Mesothelial cell of epicardium (in vitro differentiated cells): ENCODE data around the gene SDC3. TPM values are rescaled to one million over a fixed set of nuclear protein-coding genes. Genes with fewer than 3 reads are reported as not detected.

Experiments used
- DNase-seq, 2 experiments: peaks; one replicate each; pipeline ENCODE4 v3.0.0; 2021; ENCODE audit warnings: low spot score in 2 of 2; ENCODE audit not compliant: unreplicated experiment in 2 of 2
- H3K27ac Mint-ChIP-seq: 2 replicates; pipeline ENCODE4 v1.8.0; 2021; ENCODE audit warnings: mixed read lengths
- H3K27me3 Mint-ChIP-seq: 2 replicates; pipeline ENCODE4 v1.8.0; 2021; ENCODE audit warnings: low read depth, mixed read lengths
- H3K36me3 Mint-ChIP-seq: 2 replicates; pipeline ENCODE4 v1.8.0; 2021; ENCODE audit warnings: mixed read lengths
- H3K4me1 Mint-ChIP-seq: 2 replicates; pipeline ENCODE4 v1.8.0; 2021; ENCODE audit warnings: mixed read lengths
- H3K4me3 Mint-ChIP-seq: 2 replicates; pipeline ENCODE4 v1.8.0; 2021; ENCODE audit warnings: mild to moderate bottlenecking, moderate library complexity, mixed read lengths
- H3K9me3 Mint-ChIP-seq: 2 replicates; pipeline ENCODE4 v1.8.0; 2021; ENCODE audit warnings: mixed read lengths
- CTCF ChIP-seq: fragments of 200-600 bp; sonication (generic); IDR thresholded peaks from one replicate; pipeline ENCODE4 v1.5.0; 2021; ENCODE audit warnings: antibody characterized with exemption; ENCODE audit not compliant: unreplicated experiment
- total RNA-seq: library from RNA; stranded (reverse); gene quantifications from 3 replicates; pipeline ENCODE4 v1.2.1, GENCODE V29; 2021

Gene SDC3
- total RNA-seq, 1 donor from 2014 or later = 46.7 TPM

GRCh38 chr1:30838996-30839395, 69.6 kb downstream of the SDC3 start:
- H3K9me3 Mint-ChIP-seq = peaks cover 4% of the 10 kb centered on the region
- no peak for TF ChIP-seq CTCF
- no peaks in the 10 kb centered on the region for H3K4me1 Mint-ChIP-seq
- H3K4me3 Mint-ChIP-seq = no peak overlapping the region
- H3K36me3 Mint-ChIP-seq = no peaks in the 10 kb centered on the region
- H3K27me3 Mint-ChIP-seq = peaks cover 17% of the 10 kb centered on the region
- DNase-seq = no peak
- no peak overlapping the region for H3K27ac Mint-ChIP-seq

- DNase-seq = no peak
- Mint-ChIP-seq H3K4me1 (no peaks in the 10 kb centered on the region), H3K9me3 (peaks cover 4% of the 10 kb centered on the region), H3K27ac (no peak overlapping the region), H3K4me3 (no peak overlapping the region), H3K36me3 (no peaks in the 10 kb centered on the region), H3K27me3 (peaks cover 15% of the 10 kb centered on the region)
- TF ChIP-seq CTCF = no peak
Measured at GRCh38 chr1:30837653-30838052, 70.9 kb downstream of the SDC3 start.

GRCh38 chr1:30834253-30834652, 74.3 kb downstream of the SDC3 start:
- no peaks in the 10 kb centered on the region for H3K36me3 Mint-ChIP-seq
- peaks cover 4% of the 10 kb centered on the region for H3K9me3 Mint-ChIP-seq
- H3K4me1 Mint-ChIP-seq = no peaks in the 10 kb centered on the region
- TF ChIP-seq CTCF = no peak
- H3K27me3 Mint-ChIP-seq = peaks cover 18% of the 10 kb centered on the region
- no peak overlapping the region for H3K4me3 Mint-ChIP-seq
- no peak for DNase-seq
- no peak overlapping the region for H3K27ac Mint-ChIP-seq

GRCh38 chr1:30830537-30830936, 78.0 kb downstream of the SDC3 start:
- no peak for DNase-seq
- H3K27ac Mint-ChIP-seq = no peak overlapping the region
- peaks cover 18% of the 10 kb centered on the region for H3K27me3 Mint-ChIP-seq
- peaks cover 4% of the 10 kb centered on the region for H3K9me3 Mint-ChIP-seq
- no peak for TF ChIP-seq CTCF
- no peak overlapping the region for H3K4me3 Mint-ChIP-seq
- no peaks in the 10 kb centered on the region for H3K4me1 Mint-ChIP-seq
- H3K36me3 Mint-ChIP-seq = no peaks in the 10 kb centered on the region

GRCh38 chr1:30829889-30830288, 78.7 kb downstream of the SDC3 start:
- Mint-ChIP-seq H3K36me3 (no peaks in the 10 kb centered on the region), H3K27ac (no peak overlapping the region), H3K9me3 (peaks cover 4% of the 10 kb centered on the region), H3K4me3 (no peak overlapping the region), H3K4me1 (peaks cover 6% of the 10 kb centered on the region), H3K27me3 (peaks cover 22% of the 10 kb centered on the region)
- TF ChIP-seq CTCF = no peak
- DNase-seq = no peak
